Loucy (cell line): Measurements from ENCODE around the gene STARD10.

Experiments used
- H2AFZ ChIP-seq: fragments of 200-600 bp; sonication (generic); 2 replicates; pipeline ENCODE4 v1.6.0; 2016; ENCODE audit warnings: antibody characterized with exemption, mild to moderate bottlenecking, low read length, moderate library complexity
- H3F3A ChIP-seq: fragments of 200-600 bp; 2 replicates; pipeline ENCODE4 v1.6.0; 2016; ENCODE audit warnings: antibody characterized with exemption, low read depth, mild to moderate bottlenecking
- H3K27me3 ChIP-seq: fragments of 200-600 bp; sonication (generic); 2 replicates; pipeline ENCODE4 v1.6.1; 2014; ENCODE audit warnings: low read length, mild to moderate bottlenecking; ENCODE audit not compliant: insufficient read depth, poor library complexity, severe bottlenecking
- H3K36me3 ChIP-seq: fragments of 200-600 bp; sonication (generic); 2 replicates; pipeline ENCODE4 v1.6.1; 2016; ENCODE audit warnings: low read length; ENCODE audit not compliant: insufficient read depth
- H3K4me1 ChIP-seq: fragments of 200-600 bp; sonication (generic); 2 replicates; pipeline ENCODE4 v1.5.1; 2014; ENCODE audit warnings: low read length, mild to moderate bottlenecking; ENCODE audit not compliant: insufficient read depth, poor library complexity, severe bottlenecking
- H3K4me2 ChIP-seq: fragments of 200-600 bp; sonication (generic); 2 replicates; pipeline ENCODE4 v1.6.0; 2014; ENCODE audit warnings: antibody characterized with exemption, low read length, low read depth, mild to moderate bottlenecking; ENCODE audit not compliant: poor library complexity, severe bottlenecking
- H3K4me3 ChIP-seq: fragments of 200-600 bp; sonication (generic); 2 replicates; pipeline ENCODE4 v1.5.1; 2014; ENCODE audit warnings: low read length, mild to moderate bottlenecking, mixed read lengths; ENCODE audit not compliant: poor library complexity, severe bottlenecking
- H3K79me2 ChIP-seq: fragments of 200-600 bp; sonication (generic); 2 replicates; pipeline ENCODE4 v1.6.1; 2014; ENCODE audit warnings: low read length; ENCODE audit not compliant: insufficient read depth
- H3K9ac ChIP-seq: fragments of 200-600 bp; sonication (generic); 2 replicates; pipeline ENCODE4 v1.6.0; 2014; ENCODE audit warnings: mild to moderate bottlenecking, low read depth, low read length, moderate library complexity; ENCODE audit not compliant: poor library complexity, severe bottlenecking
- H3K9me2 ChIP-seq: fragments of 200-600 bp; sonication (generic); replicated peaks from 2 replicates; pipeline ENCODE4 v1.6.1; 2016; ENCODE audit warnings: low read depth, low read length, mixed read lengths
- H3K9me3 ChIP-seq: fragments of 200-600 bp; sonication (generic); 2 replicates; pipeline ENCODE4 v1.6.1; 2014; ENCODE audit warnings: mild to moderate bottlenecking, antibody characterized with exemption, low read length, low read depth; ENCODE audit not compliant: insufficient read depth
- H4K20me1 ChIP-seq: fragments of 200-600 bp; sonication (generic); 2 replicates; pipeline ENCODE4 v1.6.0; 2014; ENCODE audit warnings: antibody characterized with exemption, low read length, mild to moderate bottlenecking; ENCODE audit not compliant: insufficient read depth, poor library complexity, severe bottlenecking
- EZH2phosphoT487 ChIP-seq: fragments of 200-600 bp; IDR thresholded peaks from 2 replicates; pipeline ENCODE4 v1.6.1; 2018; ENCODE audit warnings: antibody characterized with exemption, mild to moderate bottlenecking, moderate library complexity, borderline replicate concordance
- TF ChIP-seq, protein P1 (sequence below): fragments of 200-600 bp; sonication (generic); conservative IDR thresholded peaks from 2 replicates; pipeline ENCODE4 v1.5.1; 2014; ENCODE audit warnings: mild to moderate bottlenecking, antibody characterized with exemption, low read length

The STARD10 gene

DNA sequence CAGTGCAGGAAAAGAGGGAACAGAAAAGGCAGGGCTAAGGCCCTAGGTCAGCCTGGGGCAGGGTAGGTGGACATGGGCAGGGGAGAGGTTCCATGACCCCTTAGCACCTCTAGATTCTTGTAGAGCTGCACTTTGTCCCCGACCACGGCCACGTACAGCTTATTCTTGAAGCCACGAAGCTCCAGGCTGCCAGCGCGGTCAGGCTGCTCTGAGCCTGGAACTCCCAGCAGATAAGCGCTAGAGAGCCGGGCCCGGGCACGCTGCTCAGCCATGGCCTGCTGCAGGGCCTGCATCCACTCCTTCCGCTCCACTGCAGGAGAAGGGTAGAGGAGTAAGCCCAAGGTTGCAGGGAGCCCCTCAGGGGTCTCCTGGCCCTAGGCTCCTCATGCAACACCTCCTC, 83.6 kb downstream of the STARD10 start:
- H3K79me2 ChIP-seq: peaks cover 21% of the 10 kb centered on the region; the same call in 1 of the 2 replicates
- no peak overlapping the region for H3K4me3 ChIP-seq
- H3K9me3 ChIP-seq: no peaks in the 10 kb centered on the region
- H3F3A ChIP-seq: no peaks in the 10 kb centered on the region
- no peak overlapping the region for H2AFZ ChIP-seq
- H3K9ac ChIP-seq: no peak overlapping the region
- no peaks in the 10 kb centered on the region for H3K27me3 ChIP-seq
- H3K36me3 ChIP-seq: peaks cover 70% of the 10 kb centered on the region; the same call in 1 of the 2 replicates
- H3K9me2 ChIP-seq: no peaks in the 10 kb centered on the region
- H4K20me1 ChIP-seq: peaks cover 11% of the 10 kb centered on the region
- no peak overlapping the region for H3K4me2 ChIP-seq
- TF ChIP-seq EZH2phosphoT487: no peak
- TF ChIP-seq, protein P1, sequence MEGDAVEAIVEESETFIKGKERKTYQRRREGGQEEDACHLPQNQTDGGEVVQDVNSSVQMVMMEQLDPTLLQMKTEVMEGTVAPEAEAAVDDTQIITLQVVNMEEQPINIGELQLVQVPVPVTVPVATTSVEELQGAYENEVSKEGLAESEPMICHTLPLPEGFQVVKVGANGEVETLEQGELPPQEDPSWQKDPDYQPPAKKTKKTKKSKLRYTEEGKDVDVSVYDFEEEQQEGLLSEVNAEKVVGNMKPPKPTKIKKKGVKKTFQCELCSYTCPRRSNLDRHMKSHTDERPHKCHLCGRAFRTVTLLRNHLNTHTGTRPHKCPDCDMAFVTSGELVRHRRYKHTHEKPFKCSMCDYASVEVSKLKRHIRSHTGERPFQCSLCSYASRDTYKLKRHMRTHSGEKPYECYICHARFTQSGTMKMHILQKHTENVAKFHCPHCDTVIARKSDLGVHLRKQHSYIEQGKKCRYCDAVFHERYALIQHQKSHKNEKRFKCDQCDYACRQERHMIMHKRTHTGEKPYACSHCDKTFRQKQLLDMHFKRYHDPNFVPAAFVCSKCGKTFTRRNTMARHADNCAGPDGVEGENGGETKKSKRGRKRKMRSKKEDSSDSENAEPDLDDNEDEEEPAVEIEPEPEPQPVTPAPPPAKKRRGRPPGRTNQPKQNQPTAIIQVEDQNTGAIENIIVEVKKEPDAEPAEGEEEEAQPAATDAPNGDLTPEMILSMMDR: no peak
- no peaks in the 10 kb centered on the region for H3K4me1 ChIP-seq

DNA sequence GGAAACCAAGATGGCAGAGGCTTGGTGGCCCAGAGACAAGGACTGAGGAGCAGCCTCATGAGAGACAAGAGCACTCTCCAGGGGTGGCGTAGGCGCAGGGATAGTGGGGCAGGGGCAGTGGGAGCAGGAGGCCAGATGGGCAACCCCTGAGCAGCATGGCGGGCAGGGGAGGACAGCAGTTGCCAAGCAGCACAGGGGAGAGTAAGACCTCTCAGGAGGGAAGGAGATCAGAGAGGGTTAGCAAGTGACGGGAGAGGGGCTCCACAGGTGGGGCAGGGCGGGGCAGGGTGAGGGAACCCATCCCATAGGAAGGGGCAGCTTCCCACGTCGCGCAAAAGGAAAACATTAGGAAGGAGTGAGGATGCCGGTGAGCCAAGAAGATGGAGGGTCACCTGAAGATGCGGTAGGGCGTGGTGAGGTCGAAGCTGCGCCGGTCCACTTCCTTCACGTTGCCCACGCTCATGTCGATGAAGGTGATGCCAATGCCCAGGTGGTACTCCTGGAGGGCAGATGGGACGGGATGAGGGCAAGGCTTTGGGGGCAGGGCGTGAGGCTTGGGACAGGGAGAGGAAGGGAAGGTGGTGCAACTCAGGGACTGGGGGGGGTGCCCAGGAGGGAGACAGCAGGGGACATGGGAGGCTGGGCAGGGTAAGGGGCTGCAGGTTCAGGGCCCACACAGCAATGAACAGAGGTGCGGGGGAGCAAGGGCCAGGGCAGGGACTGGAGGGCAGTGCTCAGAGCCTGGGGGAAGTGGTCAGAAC, 84.2 kb downstream of the STARD10 start:
- Histone ChIP-seq H3K36me3 (peaks cover 76% of the 10 kb centered on the region; the same call in 1 of the 2 replicates), H4K20me1 (peaks cover 7% of the 10 kb centered on the region), H3K9ac (no peak overlapping the region), H3K4me1 (no peaks in the 10 kb centered on the region), H3K27me3 (no peaks in the 10 kb centered on the region), H2AFZ (no peak overlapping the region), H3K4me3 (no peak overlapping the region), H3K79me2 (peaks cover 15% of the 10 kb centered on the region; the same call in 1 of the 2 replicates), H3K9me3 (no peaks in the 10 kb centered on the region), H3K4me2 (no peak overlapping the region), H3K9me2 (no peaks in the 10 kb centered on the region), H3F3A (no peaks in the 10 kb centered on the region)
- no peak for TF ChIP-seq EZH2phosphoT487
- TF ChIP-seq, protein P1: no peak

DNA sequence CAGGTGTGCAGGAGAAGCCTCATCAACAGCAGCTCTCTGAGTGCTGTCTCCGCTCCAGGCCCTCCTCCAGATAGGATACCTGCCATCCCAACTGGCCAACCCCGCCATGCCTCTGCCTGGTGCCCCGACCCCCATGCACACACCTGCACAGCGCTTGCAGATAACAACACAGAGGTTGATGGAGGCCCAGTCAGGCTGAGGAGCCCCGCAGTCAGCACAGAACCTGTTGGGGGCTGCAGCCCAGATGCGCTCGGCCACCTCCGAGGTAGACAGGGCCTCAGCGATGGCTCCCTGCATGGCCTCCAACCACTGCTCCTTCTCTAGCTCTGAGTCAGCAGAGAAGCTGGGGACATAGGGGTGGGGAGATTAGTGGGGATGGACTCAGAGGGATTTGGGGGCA, 86.8 kb downstream of the STARD10 start:
- no peak overlapping the region for H2AFZ ChIP-seq
- H3F3A ChIP-seq: no peaks in the 10 kb centered on the region
- H3K4me1 ChIP-seq: no peaks in the 10 kb centered on the region
- H3K27me3 ChIP-seq: no peaks in the 10 kb centered on the region
- no peak overlapping the region for H3K9ac ChIP-seq
- H4K20me1 ChIP-seq: no peaks in the 10 kb centered on the region
- no peaks in the 10 kb centered on the region for H3K79me2 ChIP-seq
- no peak overlapping the region for H3K4me3 ChIP-seq
- no peak overlapping the region for H3K4me2 ChIP-seq
- no peaks in the 10 kb centered on the region for H3K9me3 ChIP-seq
- H3K36me3 ChIP-seq: peaks cover 83% of the 10 kb centered on the region; the same call in 1 of the 2 replicates
- H3K9me2 ChIP-seq: no peaks in the 10 kb centered on the region
- TF ChIP-seq, protein P1: no peak
- no peak for TF ChIP-seq EZH2phosphoT487
